H9 (cell line): ENCODE data around the gene KIRREL3. TPM values are rescaled to one million over a fixed set of nuclear protein-coding genes. Genes with fewer than 3 reads are reported as not detected.

Experiments
- DNase-seq: peaks from one replicate; pipeline ENCODE4 v3.0.0-alpha.2; 2017
- H2AFZ ChIP-seq: one replicate; pipeline ENCODE4 v1.6.1; 2013; ENCODE audit warnings: mild to moderate bottlenecking, low read length, control low read depth, moderate library complexity
- H2AK5ac ChIP-seq: 2 replicates; pipeline ENCODE4 v1.6.1; 2013; ENCODE audit warnings: low read length, control low read depth, mixed read lengths; ENCODE audit not compliant: insufficient read length
- H2BK120ac ChIP-seq: one replicate; pipeline ENCODE4 v1.6.1; 2013; ENCODE audit warnings: low read depth, mild to moderate bottlenecking, low read length, control low read depth, inconsistent platforms; ENCODE audit not compliant: poor library complexity, severe bottlenecking
- H2BK12ac ChIP-seq: 2 replicates; pipeline ENCODE4 v1.6.1; 2013; ENCODE audit warnings: low read length, control low read depth, mixed read lengths, low read depth; ENCODE audit not compliant: insufficient read length
- H2BK15ac ChIP-seq: 2 replicates; pipeline ENCODE4 v1.6.1; 2013; ENCODE audit warnings: low read depth, low read length, control low read depth
- H2BK20ac ChIP-seq: one replicate; pipeline ENCODE4 v1.6.1; 2013; ENCODE audit warnings: low read depth, mild to moderate bottlenecking, low read length, control low read depth, inconsistent platforms; ENCODE audit not compliant: poor library complexity, severe bottlenecking
- H2BK5ac ChIP-seq: 2 replicates; pipeline ENCODE4 v1.6.1; 2013; ENCODE audit warnings: low read length, control low read depth, mixed read lengths; ENCODE audit not compliant: insufficient read length
- H3K14ac ChIP-seq: 2 replicates; pipeline ENCODE4 v1.6.1; 2013; ENCODE audit warnings: low read length, control low read depth; ENCODE audit not compliant: insufficient read depth
- H3K18ac ChIP-seq: 2 replicates; pipeline ENCODE4 v1.6.1; 2013; ENCODE audit warnings: low read depth, mild to moderate bottlenecking, mixed read lengths, low read length, control low read depth; ENCODE audit not compliant: insufficient read length
- H3K23ac ChIP-seq: 2 replicates; pipeline ENCODE4 v1.6.1; 2013; ENCODE audit warnings: low read length, control low read depth, mixed read lengths, low read depth; ENCODE audit not compliant: insufficient read length
- H3K23me2 ChIP-seq: 2 replicates; pipeline ENCODE4 v1.6.1; 2013; ENCODE audit warnings: low read depth, mild to moderate bottlenecking, mixed read lengths, low read length, control low read depth; ENCODE audit not compliant: insufficient read length, poor library complexity, severe bottlenecking
- H3K27ac ChIP-seq: 2 replicates; pipeline ENCODE4 v1.5.1; 2013; ENCODE audit warnings: low read length, control low read depth, mixed read lengths, low read depth; ENCODE audit not compliant: insufficient read length
- H3K27me3 ChIP-seq: 2 replicates; pipeline ENCODE4 v1.6.1; 2013; ENCODE audit warnings: low read length, control low read depth, inconsistent platforms; ENCODE audit not compliant: insufficient read depth
- H3K4ac ChIP-seq: 2 replicates; pipeline ENCODE4 v1.6.1; 2013; ENCODE audit warnings: low read depth, mild to moderate bottlenecking, control low read depth, inconsistent platforms, low read length, moderate library complexity
- H3K4me1 ChIP-seq: 2 replicates; pipeline ENCODE4 v1.6.1; 2013; ENCODE audit warnings: low read length, control low read depth, inconsistent platforms; ENCODE audit not compliant: insufficient read depth
- H3K4me2 ChIP-seq: 2 replicates; pipeline ENCODE4 v1.6.1; 2013; ENCODE audit warnings: low read length, control low read depth, mixed read lengths; ENCODE audit not compliant: insufficient read length, insufficient read depth
- H3K56ac ChIP-seq: 2 replicates; pipeline ENCODE4 v1.6.1; 2013; ENCODE audit warnings: low read depth, mild to moderate bottlenecking, mixed read lengths, low read length, control low read depth; ENCODE audit not compliant: insufficient read length
- H3K79me1 ChIP-seq: 2 replicates; pipeline ENCODE4 v1.6.1; 2013; ENCODE audit warnings: low read depth, mild to moderate bottlenecking, moderate library complexity, low read length, control low read depth, inconsistent platforms; ENCODE audit not compliant: insufficient read depth, poor library complexity, severe bottlenecking
- H3K79me2 ChIP-seq: 2 replicates; pipeline ENCODE4 v1.6.1; 2013; ENCODE audit warnings: low read length, control low read depth, inconsistent platforms; ENCODE audit not compliant: insufficient read depth
- H3K9ac ChIP-seq: 2 replicates; pipeline ENCODE4 v1.6.1; 2013; ENCODE audit warnings: low read length, control low read depth, mixed read lengths; ENCODE audit not compliant: insufficient read length; ENCODE audit errors: extremely low read depth
- H3K9me3 ChIP-seq: one replicate; pipeline ENCODE4 v1.6.1; 2013; ENCODE audit warnings: low read depth, low read length, inconsistent platforms; ENCODE audit not compliant: control insufficient read depth
- H3T11ph ChIP-seq: one replicate; pipeline ENCODE4 v1.6.1; 2013; ENCODE audit warnings: mild to moderate bottlenecking, low read length, control low read depth, inconsistent platforms
- H4K20me1 ChIP-seq: one replicate; pipeline ENCODE4 v1.6.1; 2013; ENCODE audit not compliant: control insufficient read depth, insufficient read length, insufficient read depth
- H4K5ac ChIP-seq: 2 replicates; pipeline ENCODE4 v1.6.1; 2013; ENCODE audit warnings: low read depth, mild to moderate bottlenecking, mixed read lengths, low read length, control low read depth; ENCODE audit not compliant: insufficient read length
- H4K8ac ChIP-seq: replicated peaks from 2 replicates; pipeline ENCODE4 v1.6.1; 2013; ENCODE audit warnings: low read length, control low read depth, mixed read lengths, low read depth; ENCODE audit not compliant: insufficient read length
- H4K91ac ChIP-seq: 2 replicates; pipeline ENCODE4 v1.6.1; 2013; ENCODE audit warnings: low read depth, mild to moderate bottlenecking, moderate library complexity, mixed read lengths, low read length, control low read depth; ENCODE audit not compliant: insufficient read length
- H3K27ac Mint-ChIP-seq, 3 experiments: 2 replicates in 2 of 3; 3 replicates in 1 of 3; pipeline ENCODE4 v1.8.0; 2020 to 2021; ENCODE audit warnings: mixed read lengths in 3 of 3, mild to moderate bottlenecking in 1 of 3, moderate library complexity in 1 of 3
- H3K27me3 Mint-ChIP-seq: 2 replicates; pipeline ENCODE4 v1.8.0; 2021; ENCODE audit warnings: low read depth, mild to moderate bottlenecking, moderate library complexity, mixed read lengths
- H3K36me3 Mint-ChIP-seq, 3 experiments: 2 replicates in 2 of 3; 3 replicates in 1 of 3; pipeline ENCODE4 v1.8.0; 2020 to 2021; ENCODE audit warnings: low read depth in 3 of 3, mixed read lengths in 3 of 3; ENCODE audit not compliant: insufficient read depth in 1 of 3
- H3K4me1 Mint-ChIP-seq, 2 experiments: 2 replicates each; pipeline ENCODE4 v1.8.0; 2020; ENCODE audit warnings: mixed read lengths in 2 of 2
- H3K4me3 Mint-ChIP-seq, 2 experiments: 2 replicates in 1 of 2; 3 replicates in 1 of 2; pipeline ENCODE4 v1.8.0; 2020 to 2021; ENCODE audit warnings: mild to moderate bottlenecking in 2 of 2, mixed read lengths in 2 of 2, moderate library complexity in 1 of 2
- H3K9me3 Mint-ChIP-seq, 2 experiments: 2 replicates in 1 of 2; 3 replicates in 1 of 2; pipeline ENCODE4 v1.8.0; 2020; ENCODE audit warnings: mild to moderate bottlenecking in 2 of 2, mixed read lengths in 2 of 2, moderate library complexity in 1 of 2
- WGBS: extraction: QIAGEN DNeasy Blood & Tissue Kit; methylation state at CpG from one replicate; pipeline ENCODE4 v1.1.7; 2013; ENCODE audit warnings: missing lambda C conversion rate, low lambda C conversion rate, mixed read lengths; ENCODE audit not compliant: insufficient read length; ENCODE audit errors: extremely low coverage; 5-methylcytosine and 5-hydroxymethylcytosine counted together
- total RNA-seq: library from RNA; stranded (reverse); gene quantifications from 2 replicates; pipeline ENCODE4 v1.2.1, GENCODE V29; 2021
- TF ChIP-seq, protein P1 (sequence below): fragments of 200-600 bp; sonication (generic); conservative IDR thresholded peaks from 3 replicates; pipeline ENCODE4 v1.8.0; 2021; ENCODE audit warnings: antibody characterized with exemption, mild to moderate bottlenecking

KIRREL3 gene
- total RNA-seq, 1 experiment from 2014 or later: 0.17 TPM

- H3K4me1 ChIP-seq: no peaks in the 10 kb centered on the region
- H2AFZ ChIP-seq: no peak overlapping the region
- no peak overlapping the region for H4K5ac ChIP-seq
- Mint-ChIP-seq H3K4me3 (no peak overlapping the region), H3K9me3 (no peaks in the 10 kb centered on the region), H3K27me3 (peaks cover 29% of the 10 kb centered on the region), H3K36me3 (no peaks in the 10 kb centered on the region; a peak in 1 of 7 replicates), H3K4me1 (peaks cover 14 to 25% of the 10 kb centered on the region in 2 experiments), H3K27ac (no peak overlapping the region)
- no peak overlapping the region for H2BK20ac ChIP-seq
- no peak overlapping the region for H3K4ac ChIP-seq
- no peaks in the 10 kb centered on the region for H3K27me3 ChIP-seq
- H2BK5ac ChIP-seq: no peak overlapping the region
- H4K20me1 ChIP-seq: no peaks in the 10 kb centered on the region
- H3K4me2 ChIP-seq: no peak overlapping the region
- H3K79me2 ChIP-seq: no peaks in the 10 kb centered on the region
- no peak overlapping the region for H3T11ph ChIP-seq
- H2BK12ac ChIP-seq: no peak overlapping the region
- no CpG with 5 or more reads among the region's 2 CpGs for WGBS
- DNase-seq: no peak
- no peak overlapping the region for H2BK120ac ChIP-seq
- no peak overlapping the region for H3K27ac ChIP-seq
- H3K23ac ChIP-seq: no peak overlapping the region
- H3K23me2 ChIP-seq: no peaks in the 10 kb centered on the region
- H3K9ac ChIP-seq: no peak overlapping the region
- H4K91ac ChIP-seq: no peak overlapping the region
- no peak overlapping the region for H3K14ac ChIP-seq
- H2BK15ac ChIP-seq: no peak overlapping the region
- H2AK5ac ChIP-seq: no peak overlapping the region
- TF ChIP-seq, protein P1, sequence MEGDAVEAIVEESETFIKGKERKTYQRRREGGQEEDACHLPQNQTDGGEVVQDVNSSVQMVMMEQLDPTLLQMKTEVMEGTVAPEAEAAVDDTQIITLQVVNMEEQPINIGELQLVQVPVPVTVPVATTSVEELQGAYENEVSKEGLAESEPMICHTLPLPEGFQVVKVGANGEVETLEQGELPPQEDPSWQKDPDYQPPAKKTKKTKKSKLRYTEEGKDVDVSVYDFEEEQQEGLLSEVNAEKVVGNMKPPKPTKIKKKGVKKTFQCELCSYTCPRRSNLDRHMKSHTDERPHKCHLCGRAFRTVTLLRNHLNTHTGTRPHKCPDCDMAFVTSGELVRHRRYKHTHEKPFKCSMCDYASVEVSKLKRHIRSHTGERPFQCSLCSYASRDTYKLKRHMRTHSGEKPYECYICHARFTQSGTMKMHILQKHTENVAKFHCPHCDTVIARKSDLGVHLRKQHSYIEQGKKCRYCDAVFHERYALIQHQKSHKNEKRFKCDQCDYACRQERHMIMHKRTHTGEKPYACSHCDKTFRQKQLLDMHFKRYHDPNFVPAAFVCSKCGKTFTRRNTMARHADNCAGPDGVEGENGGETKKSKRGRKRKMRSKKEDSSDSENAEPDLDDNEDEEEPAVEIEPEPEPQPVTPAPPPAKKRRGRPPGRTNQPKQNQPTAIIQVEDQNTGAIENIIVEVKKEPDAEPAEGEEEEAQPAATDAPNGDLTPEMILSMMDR: no peak
- no peaks in the 10 kb centered on the region for H3K79me1 ChIP-seq
- H3K9me3 ChIP-seq: no peaks in the 10 kb centered on the region
- no peak overlapping the region for H3K18ac ChIP-seq
- no peak overlapping the region for H4K8ac ChIP-seq
- no peak overlapping the region for H3K56ac ChIP-seq
Measured at GRCh38 chr11:126992804-126993111, 7.8 kb downstream of the KIRREL3 start.
